ENCODE data around the gene UNC45B. TPM values are rescaled to one million over a fixed set of nuclear protein-coding genes. Genes with fewer than 3 reads are reported as not detected.
"Not testable (repeated sequence)": the region's sequence is repeated elsewhere in the genome, so short reads cannot be mapped to it uniquely, and the experiment has no call there.

The UNC45B gene
- total RNA-seq, 1 donor from 2014 or later = not detected

- intact Hi-C loops (cut with micrococcal nuclease) = no loop called here
- Mint-ChIP-seq H3K27me3 (ENCODE audit: insufficient read depth) (no peaks in the 10 kb centered on the region), H3K4me3 (no peak overlapping the region), H3K4me1 (ENCODE audit: low read depth) (peaks cover 30% of the 10 kb centered on the region), H3K9me3 (no peaks in the 10 kb centered on the region), H3K27ac (no peak overlapping the region), H3K36me3 (ENCODE audit: low read depth) (no peaks in the 10 kb centered on the region)
- no peak for DNase-seq (ENCODE audit: low spot score)
Measured at GRCh38 chr17:35167046-35167445, 19.4 kb downstream of the UNC45B start.

DNA sequence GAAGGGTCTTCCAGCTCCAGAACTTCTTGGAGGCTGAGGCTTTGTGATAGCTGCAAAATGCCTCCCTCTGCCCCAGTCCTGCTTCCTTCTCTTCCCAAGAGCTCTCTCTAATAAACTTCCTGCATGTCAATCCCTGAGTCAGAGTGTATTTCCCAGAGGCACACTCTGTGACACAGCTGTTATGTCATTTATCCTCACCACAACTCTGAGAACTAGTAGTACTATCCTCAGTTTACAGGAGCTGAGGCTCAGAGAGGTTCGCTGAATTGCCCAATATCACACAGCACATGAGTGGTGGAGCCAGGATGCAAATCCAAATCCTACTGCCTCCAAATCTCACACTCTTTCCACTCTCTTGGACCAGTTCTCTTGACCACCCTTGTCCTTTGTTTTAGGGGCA is 20.0 kb downstream of the UNC45B start:
- Mint-ChIP-seq H3K27me3 (ENCODE audit: insufficient read depth) (no peaks in the 10 kb centered on the region), H3K27ac (no peak overlapping the region), H3K4me1 (ENCODE audit: low read depth) (peaks cover 26% of the 10 kb centered on the region), H3K9me3 (no peaks in the 10 kb centered on the region), H3K36me3 (ENCODE audit: low read depth) (peaks cover under 1% of the 10 kb centered on the region), H3K4me3 (no peak overlapping the region)
- intact Hi-C loops (cut with micrococcal nuclease) = no loop called here
- DNase-seq (ENCODE audit: low spot score) = no peak

- Mint-ChIP-seq H3K36me3 (ENCODE audit: low read depth) (peaks cover 2% of the 10 kb centered on the region), H3K27me3 (ENCODE audit: insufficient read depth) (peaks cover 4% of the 10 kb centered on the region), H3K9me3 (no peaks in the 10 kb centered on the region), H3K4me3 (no peak overlapping the region), H3K4me1 (ENCODE audit: low read depth) (peaks cover 27% of the 10 kb centered on the region), H3K27ac (no peak overlapping the region)
- intact Hi-C loops (cut with micrococcal nuclease) = loop anchor here (5.0 kb wide), 3 partner anchors 187 to 417 kb away; partner anchors contain the start of gene AP2B1
- DNase-seq (ENCODE audit: low spot score) = no peak
Measured at GRCh38 chr17:35169835-35170363, 22.3 kb downstream of the UNC45B start.

DNA sequence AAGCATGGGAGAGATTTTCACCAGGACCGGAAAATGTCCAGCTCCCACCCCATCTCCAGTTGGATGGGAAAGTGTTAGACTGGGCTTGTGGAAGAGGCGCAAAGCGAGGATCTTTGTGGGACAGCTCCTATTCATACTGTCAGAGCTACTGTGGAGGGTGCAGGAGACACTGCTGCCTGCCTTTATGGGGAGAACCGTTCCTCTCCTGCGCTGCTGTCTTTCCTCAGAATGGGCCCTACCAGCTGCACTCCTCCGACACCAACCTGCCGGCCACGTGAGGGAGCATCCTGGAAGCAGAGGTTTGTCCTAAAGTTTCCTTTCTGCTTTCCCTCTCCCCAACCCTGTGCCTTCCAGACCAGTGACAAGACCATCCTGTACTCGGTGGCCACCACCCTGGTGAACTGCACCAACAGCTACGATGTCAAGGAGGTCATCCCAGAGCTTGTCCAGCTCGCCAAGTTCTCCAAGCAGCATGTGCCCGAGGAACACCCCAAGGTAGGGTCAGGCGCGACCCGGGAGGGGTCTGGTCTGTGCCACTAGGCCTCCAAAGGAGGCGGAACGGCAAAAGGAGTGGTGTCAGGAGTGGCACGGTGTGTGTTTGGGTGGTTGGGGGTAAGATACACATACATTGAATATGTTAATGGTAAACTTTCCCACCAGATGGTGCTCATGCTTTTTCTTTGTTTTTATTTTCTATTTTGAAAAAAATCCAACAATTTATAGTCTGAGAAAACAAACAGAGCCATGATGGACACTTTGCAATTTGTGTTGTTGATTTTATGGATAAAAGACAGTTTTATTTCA is 23.6 kb downstream of the UNC45B start:
- H3K4me3 Mint-ChIP-seq = peak overlapping the region; percentile 5
- intact Hi-C loops (cut with micrococcal nuclease) = loop anchor here (1.0 to 5.0 kb wide), 9 partner anchors 43 to 576 kb away; partner anchors contain the start of gene AP2B1
- H3K27ac Mint-ChIP-seq = no peak overlapping the region
- H3K36me3 Mint-ChIP-seq (ENCODE audit: low read depth) = peaks cover 2% of the 10 kb centered on the region
- DNase-seq (ENCODE audit: low spot score) = peak; percentile 15
- H3K9me3 Mint-ChIP-seq = no peaks in the 10 kb centered on the region
- H3K27me3 Mint-ChIP-seq (ENCODE audit: insufficient read depth) = peaks cover 7% of the 10 kb centered on the region
- H3K4me1 Mint-ChIP-seq (ENCODE audit: low read depth) = peaks cover 35% of the 10 kb centered on the region

GRCh38 chr17:35171834-35172233 is 24.2 kb downstream of the UNC45B start:
- no peak overlapping the region for H3K27ac Mint-ChIP-seq
- H3K4me1 Mint-ChIP-seq (ENCODE audit: low read depth) = peaks cover 42% of the 10 kb centered on the region
- intact Hi-C loops (cut with micrococcal nuclease) = loop anchor here (1.0 to 5.0 kb wide), 9 partner anchors 42 to 575 kb away; partner anchors contain the start of gene AP2B1
- no peak for DNase-seq (ENCODE audit: low spot score)
- peak overlapping the region; percentile 5 for H3K4me3 Mint-ChIP-seq
- peaks cover 2% of the 10 kb centered on the region for H3K36me3 Mint-ChIP-seq (ENCODE audit: low read depth)
- peaks cover 7% of the 10 kb centered on the region for H3K27me3 Mint-ChIP-seq (ENCODE audit: insufficient read depth)
- no peaks in the 10 kb centered on the region for H3K9me3 Mint-ChIP-seq

GRCh38 chr17:35172321-35172720 is 24.7 kb downstream of the UNC45B start:
- not testable (repeated sequence) for H3K9me3 Mint-ChIP-seq; H3K36me3 Mint-ChIP-seq (ENCODE audit: low read depth); H3K4me3 Mint-ChIP-seq; H3K27me3 Mint-ChIP-seq (ENCODE audit: insufficient read depth); DNase-seq (ENCODE audit: low spot score)
- Mint-ChIP-seq H3K4me1 (ENCODE audit: low read depth) (peaks cover 46% of the 10 kb centered on the region), H3K27ac (peak overlapping the region; percentile 55)
- intact Hi-C loops (cut with micrococcal nuclease) = loop anchor here (5.0 kb wide), 3 partner anchors 185 to 415 kb away; partner anchors contain the start of gene AP2B1

GRCh38 chr17:35174835-35175334 is 27.3 kb downstream of the UNC45B start:
- Mint-ChIP-seq H3K27me3 (ENCODE audit: insufficient read depth) (peaks cover 7% of the 10 kb centered on the region), H3K4me3 (no peak overlapping the region), H3K36me3 (ENCODE audit: low read depth) (peaks cover 9% of the 10 kb centered on the region), H3K4me1 (ENCODE audit: low read depth) (peaks cover 52% of the 10 kb centered on the region), H3K27ac (peak overlapping the region; percentile 32), H3K9me3 (peaks cover 7% of the 10 kb centered on the region)
- intact Hi-C loops (cut with micrococcal nuclease) = loop anchor here (5.0 kb wide), 3 partner anchors 182 to 412 kb away; partner anchors contain the start of gene AP2B1
- DNase-seq (ENCODE audit: low spot score) = no peak

DNA sequence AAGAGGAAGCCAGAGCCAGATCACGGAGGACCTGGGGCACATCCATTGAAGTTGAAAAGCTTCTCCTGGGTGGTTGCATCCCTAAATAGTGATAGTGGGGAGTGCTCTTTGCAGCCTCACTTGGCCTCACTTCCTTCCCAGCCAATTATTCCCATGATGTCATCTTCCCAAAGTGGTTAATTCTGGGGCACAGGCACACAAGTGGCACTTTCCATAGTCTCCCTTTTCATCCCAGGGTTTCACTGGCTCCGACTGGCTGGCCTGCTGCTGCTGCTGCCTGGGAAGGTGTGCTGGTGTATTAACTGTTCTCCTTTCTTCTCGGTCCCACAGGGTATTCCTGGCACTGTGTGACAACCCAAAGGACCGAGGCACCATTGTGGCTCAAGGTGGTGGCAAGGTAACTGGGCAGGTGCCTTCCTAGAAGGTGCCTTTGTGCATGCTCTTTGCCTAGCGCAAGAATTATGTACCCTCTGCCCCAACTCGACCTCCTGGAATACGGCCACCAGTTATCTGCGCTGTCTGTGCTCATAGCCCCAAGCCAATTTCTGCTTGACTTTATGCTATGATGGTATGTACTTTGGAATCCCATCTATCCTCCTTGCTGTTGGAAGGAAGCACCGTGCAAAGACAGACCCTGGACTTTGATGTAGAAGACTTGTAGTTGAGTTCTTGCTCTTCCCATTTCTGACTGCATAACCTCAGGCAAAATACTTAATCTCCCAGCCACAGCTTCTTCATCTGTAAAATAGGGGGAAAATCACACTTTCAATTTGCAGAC is 28.2 kb downstream of the UNC45B start:
- DNase-seq (ENCODE audit: low spot score) = no peak
- peaks cover 52% of the 10 kb centered on the region for H3K4me1 Mint-ChIP-seq (ENCODE audit: low read depth)
- intact Hi-C loops (cut with micrococcal nuclease) = no loop called here
- H3K4me3 Mint-ChIP-seq = no peak overlapping the region
- H3K9me3 Mint-ChIP-seq = peaks cover 7% of the 10 kb centered on the region
- peaks cover 7% of the 10 kb centered on the region for H3K27me3 Mint-ChIP-seq (ENCODE audit: insufficient read depth)
- peaks cover 9% of the 10 kb centered on the region for H3K36me3 Mint-ChIP-seq (ENCODE audit: low read depth)
- no peak overlapping the region for H3K27ac Mint-ChIP-seq

DNA sequence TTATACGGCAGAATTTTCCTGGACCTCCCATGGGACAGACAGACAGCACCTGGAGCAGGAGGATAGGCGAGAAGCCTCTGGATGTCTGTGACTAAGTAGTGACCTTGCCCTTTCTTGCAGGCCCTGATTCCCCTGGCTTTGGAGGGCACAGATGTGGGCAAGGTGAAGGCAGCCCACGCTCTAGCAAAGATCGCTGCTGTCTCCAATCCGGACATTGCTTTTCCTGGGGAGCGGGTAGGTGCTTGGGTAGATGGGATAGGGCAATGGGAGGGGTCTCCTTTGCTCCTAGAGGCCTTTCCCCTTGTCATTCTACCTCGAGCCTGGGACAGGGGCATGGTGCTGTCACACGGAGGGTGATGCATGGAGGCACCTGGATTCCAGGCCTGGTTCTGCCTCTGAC is 29.3 kb downstream of the UNC45B start:
- Mint-ChIP-seq H3K9me3 (peaks cover 7% of the 10 kb centered on the region), H3K27ac (no peak overlapping the region), H3K4me1 (ENCODE audit: low read depth) (peaks cover 42% of the 10 kb centered on the region), H3K4me3 (no peak overlapping the region), H3K36me3 (ENCODE audit: low read depth) (peaks cover 9% of the 10 kb centered on the region), H3K27me3 (ENCODE audit: insufficient read depth) (peaks cover 7% of the 10 kb centered on the region)
- intact Hi-C loops (cut with micrococcal nuclease) = no loop called here
- DNase-seq (ENCODE audit: low spot score) = no peak

DNA sequence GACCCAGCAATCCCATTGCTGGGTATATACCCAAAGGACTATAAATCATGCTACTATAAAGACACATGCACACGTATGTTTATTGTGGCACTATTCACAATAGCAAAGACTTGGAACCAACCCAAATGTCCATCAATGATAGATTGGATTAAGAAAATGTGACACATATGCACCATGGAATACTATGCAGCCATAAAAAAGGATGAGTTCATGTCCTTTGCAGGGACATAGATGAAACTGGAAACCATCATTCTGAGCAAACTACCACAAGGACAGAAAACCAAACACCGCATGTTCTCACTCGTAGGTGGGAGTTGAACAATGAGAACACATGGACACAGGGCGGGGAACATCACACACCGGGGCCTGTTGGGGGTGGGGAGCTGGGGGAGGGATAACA is 31.8 kb downstream of the UNC45B start:
- H3K27me3 Mint-ChIP-seq (ENCODE audit: insufficient read depth); H3K4me3 Mint-ChIP-seq; intact Hi-C loops (cut with micrococcal nuclease); DNase-seq (ENCODE audit: low spot score); H3K9me3 Mint-ChIP-seq; H3K27ac Mint-ChIP-seq; H3K36me3 Mint-ChIP-seq (ENCODE audit: low read depth): not testable (repeated sequence)
- peaks cover 57% of the 10 kb centered on the region for H3K4me1 Mint-ChIP-seq (ENCODE audit: low read depth)

- H3K36me3 Mint-ChIP-seq (ENCODE audit: low read depth) = peaks cover 7% of the 10 kb centered on the region
- peaks cover 7% of the 10 kb centered on the region for H3K9me3 Mint-ChIP-seq
- H3K4me1 Mint-ChIP-seq (ENCODE audit: low read depth) = peaks cover 46% of the 10 kb centered on the region
- H3K27ac Mint-ChIP-seq = no peak overlapping the region
- intact Hi-C loops (cut with micrococcal nuclease) = no loop called here
- no peaks in the 10 kb centered on the region for H3K27me3 Mint-ChIP-seq (ENCODE audit: insufficient read depth)
- DNase-seq (ENCODE audit: low spot score) = no peak
- H3K4me3 Mint-ChIP-seq = no peak overlapping the region
Measured at GRCh38 chr17:35183332-35183731, 35.7 kb downstream of the UNC45B start.

DNA sequence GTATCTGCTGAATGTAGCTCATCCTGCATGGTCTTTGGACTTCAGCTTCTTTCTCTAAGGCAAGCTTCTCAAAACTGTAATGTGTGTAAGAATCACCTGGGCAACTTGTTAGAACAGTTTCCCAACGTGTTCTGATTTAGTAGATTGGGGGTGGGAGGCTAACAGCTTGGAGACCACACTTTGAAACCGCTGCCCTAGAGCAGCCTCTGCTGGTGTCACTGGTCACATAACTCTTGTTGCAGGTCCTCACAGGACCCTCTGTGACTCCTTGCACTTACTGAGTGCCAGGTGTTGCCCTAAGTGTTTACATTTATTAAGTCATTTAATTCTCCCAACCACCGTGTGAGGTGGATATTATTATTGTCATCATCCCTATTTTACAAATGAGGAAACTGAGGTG is 36.7 kb downstream of the UNC45B start:
- no peak for DNase-seq (ENCODE audit: low spot score)
- no peak overlapping the region for H3K27ac Mint-ChIP-seq
- peaks cover 2% of the 10 kb centered on the region for H3K36me3 Mint-ChIP-seq (ENCODE audit: low read depth)
- H3K9me3 Mint-ChIP-seq = peaks cover 3% of the 10 kb centered on the region
- H3K4me1 Mint-ChIP-seq (ENCODE audit: low read depth) = peaks cover 51% of the 10 kb centered on the region
- H3K4me3 Mint-ChIP-seq = no peak overlapping the region
- H3K27me3 Mint-ChIP-seq (ENCODE audit: insufficient read depth) = no peaks in the 10 kb centered on the region
- intact Hi-C loops (cut with micrococcal nuclease) = no loop called here
